ENCODE measurements around the gene PI4KA.

PI4KA gene

DNA sequence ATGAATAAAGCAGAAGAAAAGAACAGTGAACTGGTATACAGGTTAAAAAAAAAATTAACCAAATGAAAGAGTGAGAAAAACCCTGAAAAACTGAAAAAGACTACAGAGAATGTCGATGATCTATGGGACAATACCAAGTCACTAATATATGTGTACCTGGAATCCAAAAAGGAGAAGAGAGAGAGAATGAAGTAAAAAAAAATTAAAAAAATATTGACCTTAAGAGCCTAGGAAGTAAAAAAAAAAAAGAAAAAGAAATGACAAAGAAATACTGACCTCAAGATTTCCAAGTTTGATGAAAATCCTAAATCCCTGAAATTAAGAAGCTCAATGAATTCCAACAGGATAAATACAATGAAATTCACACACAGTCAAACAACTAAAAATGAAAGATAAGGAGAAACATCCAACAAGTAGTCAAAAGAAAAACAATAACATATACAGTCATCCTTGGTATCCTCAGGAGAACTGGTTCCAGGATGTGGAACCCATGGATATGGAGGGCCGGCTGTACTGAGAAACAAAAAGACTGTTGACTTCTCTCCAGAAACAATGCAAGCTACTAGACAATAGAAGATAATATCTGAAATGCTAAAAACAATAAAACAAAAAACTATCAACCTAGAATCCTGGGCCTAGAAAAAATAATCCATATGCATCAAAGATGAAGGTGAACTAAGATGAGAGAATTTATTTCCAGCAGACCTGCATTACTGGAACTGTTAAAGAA is 118.2 kb downstream of the PI4KA start:
- TF ChIP-seq, protein P1, sequence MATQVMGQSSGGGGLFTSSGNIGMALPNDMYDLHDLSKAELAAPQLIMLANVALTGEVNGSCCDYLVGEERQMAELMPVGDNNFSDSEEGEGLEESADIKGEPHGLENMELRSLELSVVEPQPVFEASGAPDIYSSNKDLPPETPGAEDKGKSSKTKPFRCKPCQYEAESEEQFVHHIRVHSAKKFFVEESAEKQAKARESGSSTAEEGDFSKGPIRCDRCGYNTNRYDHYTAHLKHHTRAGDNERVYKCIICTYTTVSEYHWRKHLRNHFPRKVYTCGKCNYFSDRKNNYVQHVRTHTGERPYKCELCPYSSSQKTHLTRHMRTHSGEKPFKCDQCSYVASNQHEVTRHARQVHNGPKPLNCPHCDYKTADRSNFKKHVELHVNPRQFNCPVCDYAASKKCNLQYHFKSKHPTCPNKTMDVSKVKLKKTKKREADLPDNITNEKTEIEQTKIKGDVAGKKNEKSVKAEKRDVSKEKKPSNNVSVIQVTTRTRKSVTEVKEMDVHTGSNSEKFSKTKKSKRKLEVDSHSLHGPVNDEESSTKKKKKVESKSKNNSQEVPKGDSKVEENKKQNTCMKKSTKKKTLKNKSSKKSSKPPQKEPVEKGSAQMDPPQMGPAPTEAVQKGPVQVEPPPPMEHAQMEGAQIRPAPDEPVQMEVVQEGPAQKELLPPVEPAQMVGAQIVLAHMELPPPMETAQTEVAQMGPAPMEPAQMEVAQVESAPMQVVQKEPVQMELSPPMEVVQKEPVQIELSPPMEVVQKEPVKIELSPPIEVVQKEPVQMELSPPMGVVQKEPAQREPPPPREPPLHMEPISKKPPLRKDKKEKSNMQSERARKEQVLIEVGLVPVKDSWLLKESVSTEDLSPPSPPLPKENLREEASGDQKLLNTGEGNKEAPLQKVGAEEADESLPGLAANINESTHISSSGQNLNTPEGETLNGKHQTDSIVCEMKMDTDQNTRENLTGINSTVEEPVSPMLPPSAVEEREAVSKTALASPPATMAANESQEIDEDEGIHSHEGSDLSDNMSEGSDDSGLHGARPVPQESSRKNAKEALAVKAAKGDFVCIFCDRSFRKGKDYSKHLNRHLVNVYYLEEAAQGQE (IDR thresholded peaks at IDR 0.05; ENCODE audit: low read depth) = no peak
- TF ChIP-seq CREB1 (IDR thresholded peaks at IDR 0.05; ENCODE audit: low read depth) (no peak), FOXM1 (IDR thresholded peaks at IDR 0.05; ENCODE audit: borderline replicate concordance, low read depth) (no peak), RAD21 (IDR thresholded peaks at IDR 0.05; ENCODE audit: low read depth) (no peak), NFIC (IDR thresholded peaks at IDR 0.05) (no peak), CEBPB (IDR thresholded peaks at IDR 0.05) (no peak), EP300 (IDR thresholded peaks at IDR 0.05; ENCODE audit: borderline replicate concordance) (no peak)
- TF ChIP-seq, protein P2, sequence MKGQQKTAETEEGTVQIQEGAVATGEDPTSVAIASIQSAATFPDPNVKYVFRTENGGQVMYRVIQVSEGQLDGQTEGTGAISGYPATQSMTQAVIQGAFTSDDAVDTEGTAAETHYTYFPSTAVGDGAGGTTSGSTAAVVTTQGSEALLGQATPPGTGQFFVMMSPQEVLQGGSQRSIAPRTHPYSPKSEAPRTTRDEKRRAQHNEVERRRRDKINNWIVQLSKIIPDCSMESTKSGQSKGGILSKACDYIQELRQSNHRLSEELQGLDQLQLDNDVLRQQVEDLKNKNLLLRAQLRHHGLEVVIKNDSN (IDR thresholded peaks at IDR 0.05) = no peak

DNA sequence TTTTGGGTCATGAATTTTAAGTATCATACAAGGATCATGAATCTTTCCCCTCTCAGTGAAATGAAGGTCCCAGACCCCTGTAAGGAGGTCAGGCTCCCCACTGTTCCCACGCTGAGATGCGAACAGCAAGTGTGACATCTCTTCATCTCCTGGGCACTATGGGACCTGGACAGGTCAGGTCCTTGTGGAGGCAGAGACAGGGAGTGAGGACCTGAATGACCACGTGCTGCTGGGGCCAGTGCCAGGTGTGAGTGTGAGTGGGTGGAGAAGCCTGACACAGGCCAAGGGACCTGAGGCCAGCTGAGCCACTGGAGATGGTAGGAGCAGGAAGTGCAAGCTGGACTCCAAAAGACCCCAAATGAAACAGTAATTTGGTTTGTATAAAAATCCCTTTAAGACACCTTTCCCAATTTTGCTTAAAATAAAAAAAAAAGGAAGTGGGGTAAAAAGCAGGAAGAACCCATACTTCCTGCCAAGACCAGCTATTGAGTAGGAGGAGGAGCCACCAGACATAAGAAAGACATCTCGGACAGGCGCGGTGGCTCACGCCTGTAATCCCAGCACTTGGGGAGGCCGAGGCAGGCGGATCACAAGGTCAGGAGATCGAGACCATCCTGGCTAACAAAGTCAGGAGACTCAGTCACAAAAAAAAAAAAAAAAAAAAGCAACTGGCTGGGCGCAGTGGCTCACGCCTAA is 120.1 kb downstream of the PI4KA start:
- TF ChIP-seq, protein P1 (IDR thresholded peaks at IDR 0.05; ENCODE audit: low read depth) = no peak
- TF ChIP-seq, protein P3, sequence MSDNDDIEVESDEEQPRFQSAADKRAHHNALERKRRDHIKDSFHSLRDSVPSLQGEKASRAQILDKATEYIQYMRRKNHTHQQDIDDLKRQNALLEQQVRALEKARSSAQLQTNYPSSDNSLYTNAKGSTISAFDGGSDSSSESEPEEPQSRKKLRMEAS (IDR thresholded peaks at IDR 0.05) = no peak
- TF ChIP-seq TCF12 (IDR thresholded peaks at IDR 0.05; ENCODE audit: low read depth) (no peak), ZBTB7A (IDR thresholded peaks at IDR 0.05; ENCODE audit: low read depth) (no peak), EGR1 (IDR thresholded peaks at IDR 0.05) (no peak), FOXM1 (IDR thresholded peaks at IDR 0.05; ENCODE audit: borderline replicate concordance, low read depth) (no peak), EP300 (IDR thresholded peaks at IDR 0.05; ENCODE audit: borderline replicate concordance) (no peak)

DNA sequence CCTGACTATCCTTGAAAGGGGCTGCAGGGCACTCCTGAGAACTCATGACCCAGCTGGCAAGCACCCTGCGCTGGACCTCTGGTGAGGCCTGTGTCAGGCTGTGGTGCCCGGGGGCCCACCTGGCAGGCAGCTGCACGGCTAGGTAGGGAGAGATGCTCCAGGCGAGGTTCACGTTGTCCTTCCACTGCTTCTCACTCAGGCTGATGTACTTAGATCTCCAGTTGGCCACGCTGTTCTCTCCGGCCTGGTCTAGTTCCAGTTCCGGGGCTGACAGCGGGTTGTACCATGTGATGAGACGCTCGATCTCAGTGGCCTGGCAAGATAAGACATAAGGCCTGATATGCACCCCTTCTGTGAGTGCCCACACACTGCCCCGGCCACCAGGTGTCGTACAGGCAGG is 129.4 kb downstream of the PI4KA start:
- TF ChIP-seq TAF1 (IDR thresholded peaks at IDR 0.05; ENCODE audit: low read depth) (no peak), CEBPB (IDR thresholded peaks at IDR 0.05) (no peak), ZBTB7A (IDR thresholded peaks at IDR 0.05; ENCODE audit: low read depth) (no peak), NFIC (IDR thresholded peaks at IDR 0.05) (no peak), TEAD4 (IDR thresholded peaks at IDR 0.05) (no peak), EP300 (IDR thresholded peaks at IDR 0.05; ENCODE audit: borderline replicate concordance) (no peak), TCF12 (IDR thresholded peaks at IDR 0.05; ENCODE audit: low read depth) (no peak), CREB1 (IDR thresholded peaks at IDR 0.05; ENCODE audit: low read depth) (no peak), RAD21 (IDR thresholded peaks at IDR 0.05; ENCODE audit: low read depth) (no peak), YY1 (IDR thresholded peaks at IDR 0.05; ENCODE audit: low read depth) (no peak), EGR1 (IDR thresholded peaks at IDR 0.05) (no peak)
- TF ChIP-seq, protein P1 (IDR thresholded peaks at IDR 0.05; ENCODE audit: low read depth) = no peak
- TF ChIP-seq, protein P2 (IDR thresholded peaks at IDR 0.05) = no peak

DNA sequence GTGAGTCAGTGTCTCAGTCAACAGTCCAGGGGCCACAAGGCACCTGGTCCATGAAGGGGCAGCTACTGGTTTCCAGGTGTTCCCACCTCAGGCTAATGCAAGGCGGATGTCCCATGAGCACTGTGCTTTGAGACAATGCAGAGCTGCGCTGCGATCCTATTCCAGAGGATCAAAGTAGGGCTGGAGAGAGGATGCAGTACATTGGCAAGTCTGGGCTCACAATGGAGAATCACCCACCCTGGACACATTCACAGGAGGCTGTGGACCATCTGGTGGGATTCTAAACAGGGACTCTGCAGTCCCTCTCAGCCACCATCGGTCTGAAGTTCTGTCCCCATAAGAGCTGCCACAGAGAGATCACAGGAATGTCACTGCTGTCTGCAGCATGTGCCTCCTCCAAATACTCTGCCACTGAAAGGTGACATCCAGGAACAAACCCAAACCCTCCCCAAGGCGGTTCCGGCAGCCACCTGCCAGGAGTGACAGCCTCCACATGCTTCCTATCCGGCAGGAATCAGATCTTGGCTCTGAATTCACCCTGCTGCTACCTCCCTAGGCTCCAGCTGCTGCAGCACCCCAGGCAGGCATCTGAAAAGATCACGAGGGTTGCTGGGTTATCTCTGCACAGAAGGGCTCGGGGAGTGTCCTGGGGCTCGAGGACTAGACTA is 130.0 kb downstream of the PI4KA start:
- no peak for TF ChIP-seq NFIC (IDR thresholded peaks at IDR 0.05)
- TF ChIP-seq, protein P1 (IDR thresholded peaks at IDR 0.05; ENCODE audit: low read depth) = no peak
- TF ChIP-seq YY1 (IDR thresholded peaks at IDR 0.05; ENCODE audit: low read depth) = no peak
- no peak for TF ChIP-seq CREB1 (IDR thresholded peaks at IDR 0.05; ENCODE audit: low read depth)
- no peak for TF ChIP-seq TEAD4 (IDR thresholded peaks at IDR 0.05)
- TF ChIP-seq EGR1 (IDR thresholded peaks at IDR 0.05) = no peak
- TF ChIP-seq ZBTB7A (IDR thresholded peaks at IDR 0.05; ENCODE audit: low read depth) = no peak
- TF ChIP-seq, protein P2 (IDR thresholded peaks at IDR 0.05) = no peak
- no peak for TF ChIP-seq TCF12 (IDR thresholded peaks at IDR 0.05; ENCODE audit: low read depth)
- no peak for TF ChIP-seq CEBPB (IDR thresholded peaks at IDR 0.05)
- no peak for TF ChIP-seq FOXM1 (IDR thresholded peaks at IDR 0.05; ENCODE audit: borderline replicate concordance, low read depth)
- TF ChIP-seq EP300 (IDR thresholded peaks at IDR 0.05; ENCODE audit: borderline replicate concordance) = no peak
- TF ChIP-seq, protein P3 (IDR thresholded peaks at IDR 0.05) = no peak
- no peak for TF ChIP-seq TAF1 (IDR thresholded peaks at IDR 0.05; ENCODE audit: low read depth)
- TF ChIP-seq RAD21 (IDR thresholded peaks at IDR 0.05; ENCODE audit: low read depth) = no peak
